ENCODE data around the gene OPN3.

OPN3 gene

GRCh38 chr1:241644259-241644658 lies 4.1 kb upstream of the OPN3 start:
- no peak for DNase-seq

DNA sequence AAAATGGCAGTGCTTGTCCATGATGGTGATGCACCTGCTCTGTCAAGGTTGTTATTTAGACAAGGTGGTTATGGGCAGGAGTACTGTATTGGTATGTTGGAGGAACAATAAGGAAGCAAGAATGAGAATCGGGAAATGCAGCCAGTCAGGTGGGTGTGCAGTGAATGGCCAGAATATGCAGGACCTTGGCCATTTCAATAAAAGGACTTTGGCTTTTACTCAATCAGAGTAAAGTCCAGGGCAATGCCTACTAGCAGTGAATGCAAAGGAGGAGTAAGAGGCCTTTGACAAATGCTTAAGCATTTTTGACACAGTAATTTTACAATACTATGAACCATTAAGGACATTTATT lies 2.4 kb upstream of the OPN3 start:
- DNase-seq: no peak

GRCh38 chr1:241641773-241642592 lies 1.8 kb upstream of the OPN3 start:
- DNase-seq: no peak

GRCh38 chr1:241640867-241641622 lies 876 bp upstream of the OPN3 start:
- no peak for DNase-seq

DNA sequence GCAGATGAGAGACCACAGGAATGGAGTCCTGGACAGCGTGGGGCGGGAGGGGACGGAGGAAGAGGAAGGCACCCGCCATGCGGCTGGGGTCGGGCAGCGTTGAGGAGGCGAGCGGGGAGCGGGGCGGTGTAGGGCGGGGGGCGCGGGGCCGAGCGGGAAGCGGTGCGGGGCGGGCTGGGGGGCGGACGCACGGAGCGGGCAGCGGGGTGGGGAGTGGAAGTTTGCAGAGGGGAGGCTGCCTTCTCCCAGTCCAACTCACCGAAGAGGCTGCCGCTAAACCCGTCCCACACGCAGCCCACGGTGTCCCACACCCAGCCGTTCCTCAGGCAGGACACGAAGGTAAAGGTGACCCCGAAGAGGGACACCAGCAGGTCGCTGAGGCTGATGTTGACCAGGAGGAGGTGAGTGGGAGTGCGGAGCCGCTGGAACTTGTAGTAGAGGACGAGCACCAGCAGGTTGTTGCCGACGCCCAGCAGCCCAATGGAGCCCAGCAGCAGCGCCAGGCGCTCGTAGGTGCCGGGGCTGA lies 483 bp downstream of the OPN3 start:
- DNase-seq: no peak

GRCh38 chr1:241638909-241639622 lies 1.1 kb downstream of the OPN3 start:
- DNase-seq: no peak

- no peak for DNase-seq
These were observed 2.0 kb downstream of the OPN3 start for GRCh38 chr1:241638099-241638682.

DNA sequence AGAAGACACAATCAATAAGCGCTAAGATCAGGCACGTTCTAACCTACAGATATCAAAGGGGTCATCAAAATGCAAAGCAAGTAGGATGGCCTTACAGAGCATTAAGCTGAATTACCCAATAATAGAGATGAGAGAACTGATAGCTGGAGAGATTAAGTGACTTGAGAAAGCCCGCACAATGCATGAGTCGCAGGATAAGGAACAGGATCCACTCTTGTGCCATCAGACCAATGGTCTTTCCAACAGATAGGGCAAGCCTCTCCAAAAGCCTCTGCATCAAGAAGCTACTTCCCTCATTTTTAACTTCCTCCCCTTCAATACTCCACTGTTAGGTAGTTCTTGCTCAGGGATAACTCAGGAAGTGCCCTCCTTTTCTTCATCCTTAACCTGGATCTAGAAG lies 2.6 kb downstream of the OPN3 start:
- no peak for DNase-seq

GRCh38 chr1:241637046-241637590 lies 3.1 kb downstream of the OPN3 start:
- DNase-seq: no peak

- DNase-seq: no peak
These were observed 3.9 kb downstream of the OPN3 start for GRCh38 chr1:241636291-241636690.

DNA sequence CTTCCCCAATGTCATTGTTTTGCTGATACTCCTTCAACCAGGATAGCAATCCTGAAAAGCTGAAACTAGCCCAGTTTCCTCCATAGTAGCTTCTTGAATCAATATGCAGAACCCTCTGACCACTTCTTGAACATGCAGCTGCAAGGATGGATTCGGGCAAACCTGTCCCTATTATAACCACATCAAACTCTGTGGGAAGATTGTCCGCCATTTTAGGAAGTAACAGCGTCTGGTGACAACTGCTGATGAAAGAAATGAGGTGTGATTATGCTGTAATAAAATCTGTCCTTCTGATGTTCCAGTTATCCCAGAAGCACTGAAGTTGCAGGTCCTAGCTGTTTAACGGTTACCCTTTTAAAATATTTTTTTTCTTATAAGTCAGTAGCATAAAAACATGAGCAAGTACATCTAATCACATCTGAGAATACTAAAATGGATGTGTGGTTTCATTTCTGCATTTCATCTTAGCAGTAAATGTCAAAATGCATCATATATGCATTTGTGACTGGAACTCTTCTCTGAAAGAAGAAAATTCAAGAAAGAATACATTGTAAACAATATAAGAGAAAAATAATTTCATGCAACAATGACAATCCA lies 4.5 kb downstream of the OPN3 start:
- DNase-seq: no peak

DNA sequence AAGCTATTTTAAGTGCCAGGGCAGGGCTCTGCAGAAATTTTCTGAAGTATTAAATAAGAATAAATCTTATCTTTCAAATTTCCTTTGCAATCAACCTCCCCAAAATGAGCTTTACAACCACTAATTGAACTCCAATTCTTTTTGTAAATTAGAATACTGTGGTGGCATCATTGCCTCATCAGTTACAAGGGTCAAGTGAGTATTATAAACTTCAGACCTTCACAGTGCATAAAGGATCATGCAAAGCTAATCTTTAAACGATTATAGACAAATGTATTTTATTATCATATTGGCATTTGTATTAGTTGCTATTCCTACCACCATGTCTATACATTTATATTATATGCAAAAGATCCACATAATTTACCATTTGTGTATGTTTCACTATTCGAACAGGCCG lies 7.2 kb downstream of the OPN3 start:
- no peak for DNase-seq

DNA sequence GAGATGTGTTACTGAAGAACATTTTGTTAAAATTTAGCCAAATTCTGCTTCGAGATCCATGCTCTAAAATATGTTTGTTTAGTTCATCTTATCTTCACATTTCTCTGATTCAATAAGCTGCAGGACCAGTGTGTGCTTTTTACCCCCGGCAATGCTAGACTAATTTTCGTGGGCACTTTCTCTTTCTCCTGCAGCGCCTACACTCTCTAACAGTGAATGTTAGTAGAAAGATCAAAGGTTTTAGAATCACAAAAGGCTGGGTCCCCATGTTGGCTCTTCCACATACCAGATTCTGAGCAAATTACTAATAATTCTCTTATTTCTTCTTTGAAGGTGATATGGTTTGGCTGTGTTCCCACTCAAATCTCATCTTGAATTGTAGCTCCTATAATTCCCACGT lies 8.5 kb downstream of the OPN3 start:
- no peak for DNase-seq

DNA sequence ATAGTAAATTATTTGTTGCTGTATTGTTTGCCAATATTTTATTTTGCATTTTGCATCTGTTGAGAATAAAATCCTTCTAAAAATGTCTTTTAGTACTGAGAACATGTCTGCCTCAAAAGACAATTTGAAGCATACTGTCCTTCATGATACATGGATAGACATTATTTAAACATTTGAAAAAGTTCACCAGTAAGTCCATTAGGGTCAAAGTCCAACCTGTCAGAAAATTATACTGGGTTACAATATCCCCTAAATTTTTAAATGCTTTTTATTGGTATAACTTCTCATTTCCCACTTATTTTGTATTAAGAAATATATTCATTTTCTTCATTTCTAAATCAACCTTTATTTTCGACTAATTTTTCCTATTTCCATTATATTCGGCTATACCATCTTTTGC lies 9.3 kb downstream of the OPN3 start:
- DNase-seq: no peak

DNA sequence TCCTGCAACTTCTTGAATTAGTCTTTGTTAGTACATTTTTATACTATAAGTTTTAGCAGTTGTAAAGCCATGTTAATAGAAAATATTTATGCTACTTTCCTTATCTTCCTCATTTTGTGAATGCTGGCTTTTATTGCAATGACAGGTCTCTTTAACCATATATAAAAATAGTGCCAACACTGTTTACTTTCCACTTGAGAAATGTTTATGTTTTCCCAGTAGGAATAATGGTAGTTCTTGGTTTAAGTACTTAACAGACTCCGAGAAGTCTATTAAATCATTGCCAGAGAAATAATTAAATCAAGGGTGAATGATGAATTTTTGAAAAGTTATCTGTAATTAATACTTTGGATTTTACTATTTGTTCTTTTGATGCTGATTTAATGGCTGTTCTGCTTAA lies 9.7 kb downstream of the OPN3 start:
- DNase-seq: no peak

- no peak for DNase-seq
These were observed 10.2 kb downstream of the OPN3 start for GRCh38 chr1:241630005-241630404.

DNA sequence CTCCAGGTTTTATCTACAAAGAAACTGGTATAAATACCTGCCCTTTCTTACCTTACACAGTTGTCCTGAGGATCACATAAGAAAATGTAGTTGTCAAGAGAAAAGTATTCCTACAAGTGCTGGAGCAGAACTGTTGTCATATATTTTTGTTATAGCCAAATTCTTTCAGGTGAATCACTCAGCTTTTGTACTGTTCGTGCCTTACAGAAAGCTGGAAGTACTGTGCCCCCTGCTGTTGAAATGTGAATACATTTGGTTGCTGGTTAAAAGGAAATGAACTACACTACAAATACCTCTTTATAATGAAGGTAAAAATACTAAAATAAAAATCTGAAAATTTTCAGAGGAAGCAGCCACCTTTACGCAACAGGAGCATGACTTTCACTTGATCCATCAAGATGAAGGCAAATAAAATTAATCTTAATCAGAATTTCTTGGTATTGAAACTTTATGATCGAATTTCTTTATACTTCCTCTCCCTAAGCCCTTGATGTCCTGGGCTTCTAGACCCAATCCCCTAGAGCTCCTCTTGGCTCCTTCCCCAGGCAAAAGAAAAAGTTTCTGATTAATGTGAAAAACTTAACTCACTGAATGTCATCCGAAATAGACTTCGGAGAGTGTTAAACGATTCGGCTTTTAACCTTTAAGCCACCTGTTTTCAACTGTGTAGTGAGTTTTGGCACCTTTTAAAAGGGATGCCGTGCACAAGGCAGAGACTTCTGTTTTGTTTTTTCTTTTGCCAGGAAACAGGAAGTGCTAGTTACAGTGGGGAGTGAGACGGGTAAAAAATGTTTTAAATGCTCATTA lies 12.5 kb downstream of the OPN3 start:
- no peak for DNase-seq

DNA sequence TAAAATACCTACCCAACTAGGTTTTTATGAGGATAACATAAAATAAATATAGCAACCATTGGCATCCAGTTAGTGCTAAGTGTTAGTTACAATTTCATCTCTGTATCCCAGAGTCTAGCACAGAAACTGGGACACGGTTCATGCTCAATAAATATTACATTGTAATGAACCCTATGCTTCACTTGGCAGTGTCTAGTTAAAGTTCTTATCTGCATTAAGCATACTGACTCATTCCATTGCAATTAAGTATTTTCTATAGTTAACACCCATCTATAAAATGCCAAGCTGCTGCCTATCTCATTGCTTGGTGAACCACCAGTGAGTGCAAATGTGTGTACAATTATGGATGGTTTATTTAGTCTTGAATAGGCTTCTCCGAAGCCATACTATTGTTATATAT lies 15.2 kb downstream of the OPN3 start:
- DNase-seq: no peak

DNA sequence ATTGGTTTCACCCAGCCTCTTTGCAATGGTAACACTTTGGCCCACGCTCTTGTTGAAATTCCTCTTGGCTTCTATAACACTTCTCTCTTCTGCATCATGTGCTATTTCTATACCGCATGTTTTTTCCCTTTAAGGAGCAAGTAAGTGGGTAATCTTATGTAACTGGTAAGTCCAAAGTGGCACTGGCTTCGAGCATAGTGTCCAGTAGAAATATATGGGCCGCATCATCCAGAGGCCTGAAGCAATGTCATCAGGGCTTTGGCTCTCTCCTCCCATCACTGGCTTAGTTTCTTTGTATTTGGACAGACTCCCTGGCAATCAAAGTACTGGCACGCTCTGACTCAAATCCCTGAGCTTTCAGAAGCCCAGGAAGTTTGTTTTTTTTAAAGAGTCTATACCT lies 17.5 kb downstream of the OPN3 start:
- no peak for DNase-seq

DNA sequence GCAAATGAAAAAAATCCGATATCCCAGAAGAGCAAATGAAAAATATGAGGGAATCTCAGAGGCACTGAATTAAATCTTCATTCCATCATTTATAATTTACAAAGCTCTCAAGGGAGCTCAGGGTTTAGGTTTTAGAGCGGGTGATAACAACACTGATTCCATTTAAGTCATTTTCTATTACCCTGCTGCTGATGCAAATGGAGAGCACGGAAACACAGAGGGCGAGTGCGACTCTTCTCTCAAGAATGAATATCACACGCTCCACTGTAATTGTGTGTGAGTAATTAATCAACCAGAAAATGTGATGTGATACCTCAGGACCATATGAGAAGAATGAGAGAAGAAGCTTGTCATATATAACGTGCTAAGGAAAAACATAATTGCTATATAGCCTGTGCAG lies 22.7 kb downstream of the OPN3 start:
- no peak for DNase-seq
